Uterus (tissue), 4 donors: ENCODE data around the gene HOXA10. TPM values are rescaled to one million over a fixed set of nuclear protein-coding genes. Genes with fewer than 3 reads are reported as not detected.

Source experiments
- DNase-seq, 2 donors: peaks; one replicate each; pipeline ENCODE4 v3.0.0-alpha.2; 2019 to 2020
- H3K27ac ChIP-seq, 2 donors: fragments of 200-600 bp; sonication (generic); 1 replicate in 1 of 2; 2 replicates in 1 of 2; pipeline ENCODE4 v1.5.1; 2016 to 2018
- H3K27me3 ChIP-seq, 2 donors: fragments of 200-600 bp; sonication (generic); one replicate each; pipeline ENCODE4 v1.5.1; 2018 to 2019; ENCODE audit warnings: control low read depth in 1 of 2
- H3K36me3 ChIP-seq, 2 donors: fragments of 200-600 bp; sonication (generic); one replicate each; pipeline ENCODE4 v1.5.1; 2019; ENCODE audit warnings: control low read depth in 1 of 2
- H3K4me1 ChIP-seq, 2 donors: fragments of 200-600 bp; sonication (generic); one replicate each; pipeline ENCODE4 v1.5.1; 2018 to 2019; ENCODE audit warnings: control low read depth in 1 of 2
- H3K4me3 ChIP-seq, 2 donors: fragments of 200-600 bp; sonication (generic); 1 replicate in 1 of 2; 2 replicates in 1 of 2; pipeline ENCODE4 v1.5.1; 2018 to 2019; ENCODE audit warnings: mild to moderate bottlenecking in 1 of 2
- H3K9me3 ChIP-seq, 2 donors: fragments of 200-600 bp; sonication (generic); one replicate each; pipeline ENCODE4 v1.5.1; 2019; ENCODE audit warnings: control low read depth in 1 of 2
- POLR2A ChIP-seq, 2 donors: fragments of 450-650 bp; IDR thresholded peaks; one replicate each; pipeline ENCODE4 v1.6.1; 2016; ENCODE audit warnings: antibody characterized with exemption in 2 of 2, mild to moderate bottlenecking in 1 of 2, moderate library complexity in 1 of 2
- intact Hi-C: fragments of 100-400 bp; cut with DNase I; formaldehyde crosslinking; loops from one replicate; pipeline ENCODE4 v1.15.1; 2023; ENCODE audit warnings: low total_unique reads
- total RNA-seq, 4 donors: library from RNA; depleted of rRNA in 3 of 4; stranded (reverse); fragments of >200 nt in 3 of 4; gene quantifications; one replicate each; pipeline versions ENCODE4 v1.1.0 to v1.2.4, GENCODE V29; 2014 to 2023
- TF ChIP-seq, protein P1 (sequence below), 4 experiments: fragments of 200-600 bp in 2 of 4; fragments of 450-650 bp in 2 of 4; sonication (generic) in 2 of 4; IDR thresholded peaks; one replicate each; pipeline ENCODE4 v1.5.1; 2016 to 2019; ENCODE audit warnings: antibody characterized with exemption in 4 of 4, mild to moderate bottlenecking in 2 of 4, moderate library complexity in 1 of 4
- donor health status: DM: yes; HTN: yes; CAD: no.

Gene HOXA10
- total RNA-seq, 4 donors from 2014 or later = 50.0 to 114 (median 69.0) TPM

DNA sequence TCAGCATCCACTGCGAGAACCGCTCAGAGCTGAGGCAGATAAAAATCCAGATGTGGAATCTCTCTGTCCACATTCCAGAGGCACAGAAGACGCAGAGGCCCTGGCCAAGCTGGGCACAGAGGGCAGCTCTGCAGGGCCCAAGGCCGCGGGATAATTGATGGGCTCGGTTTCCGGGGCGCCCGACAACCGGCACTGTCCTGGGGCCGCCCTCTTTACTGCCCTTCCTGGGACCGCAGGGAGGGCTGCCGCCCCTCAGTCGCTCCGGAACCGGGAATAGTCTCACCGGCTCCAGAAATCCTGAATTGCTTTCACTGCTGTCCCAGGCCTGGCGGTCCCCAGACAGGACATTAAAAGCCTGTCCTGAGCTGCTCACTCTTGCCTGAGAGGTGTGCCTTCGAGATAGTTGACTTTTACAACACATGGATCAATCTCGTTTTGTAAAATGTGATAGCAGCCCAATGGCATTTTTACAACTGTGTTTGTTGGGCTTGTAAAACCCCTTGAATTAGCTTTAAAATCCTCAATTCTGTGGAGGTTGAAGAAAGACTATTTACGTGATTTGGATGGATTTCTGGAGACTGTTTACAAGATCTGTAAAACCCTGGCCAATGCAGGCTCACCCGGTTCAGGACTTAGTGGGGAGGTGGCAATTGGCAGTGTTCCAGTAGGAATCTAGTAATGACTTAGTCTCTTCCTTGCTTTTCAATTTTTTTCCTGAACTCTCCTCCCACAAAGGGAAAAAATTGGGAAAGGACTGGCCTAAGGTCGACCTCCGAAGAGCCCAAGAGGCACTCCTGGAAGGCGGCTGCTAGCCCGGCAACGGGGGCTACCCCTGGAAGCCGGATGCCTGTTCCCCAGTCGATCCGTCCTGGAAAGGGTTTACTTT lies 25.1 kb downstream of the HOXA10 start:
- intact Hi-C loops = loop anchor here (10.0 kb wide), 1 partner anchor 54 kb away; the partner anchor contains the start of gene HOXA1
- Histone ChIP-seq H3K27me3 (no peaks in the 10 kb centered on the region), H3K9me3 (no peaks in the 10 kb centered on the region), H3K36me3 (no peaks in the 10 kb centered on the region), H3K27ac (peak overlapping the region; percentile 96), H3K4me3 (peak overlapping the region; percentile 43 to 59), H3K4me1 (no peaks in the 10 kb centered on the region)
- TF ChIP-seq, protein P1, sequence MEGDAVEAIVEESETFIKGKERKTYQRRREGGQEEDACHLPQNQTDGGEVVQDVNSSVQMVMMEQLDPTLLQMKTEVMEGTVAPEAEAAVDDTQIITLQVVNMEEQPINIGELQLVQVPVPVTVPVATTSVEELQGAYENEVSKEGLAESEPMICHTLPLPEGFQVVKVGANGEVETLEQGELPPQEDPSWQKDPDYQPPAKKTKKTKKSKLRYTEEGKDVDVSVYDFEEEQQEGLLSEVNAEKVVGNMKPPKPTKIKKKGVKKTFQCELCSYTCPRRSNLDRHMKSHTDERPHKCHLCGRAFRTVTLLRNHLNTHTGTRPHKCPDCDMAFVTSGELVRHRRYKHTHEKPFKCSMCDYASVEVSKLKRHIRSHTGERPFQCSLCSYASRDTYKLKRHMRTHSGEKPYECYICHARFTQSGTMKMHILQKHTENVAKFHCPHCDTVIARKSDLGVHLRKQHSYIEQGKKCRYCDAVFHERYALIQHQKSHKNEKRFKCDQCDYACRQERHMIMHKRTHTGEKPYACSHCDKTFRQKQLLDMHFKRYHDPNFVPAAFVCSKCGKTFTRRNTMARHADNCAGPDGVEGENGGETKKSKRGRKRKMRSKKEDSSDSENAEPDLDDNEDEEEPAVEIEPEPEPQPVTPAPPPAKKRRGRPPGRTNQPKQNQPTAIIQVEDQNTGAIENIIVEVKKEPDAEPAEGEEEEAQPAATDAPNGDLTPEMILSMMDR (IDR thresholded peaks at IDR 0.05) = no peak
- no peak for TF ChIP-seq POLR2A (IDR thresholded peaks at IDR 0.05)
- peak in 1 of 2 donors; percentile 38 for DNase-seq

DNA sequence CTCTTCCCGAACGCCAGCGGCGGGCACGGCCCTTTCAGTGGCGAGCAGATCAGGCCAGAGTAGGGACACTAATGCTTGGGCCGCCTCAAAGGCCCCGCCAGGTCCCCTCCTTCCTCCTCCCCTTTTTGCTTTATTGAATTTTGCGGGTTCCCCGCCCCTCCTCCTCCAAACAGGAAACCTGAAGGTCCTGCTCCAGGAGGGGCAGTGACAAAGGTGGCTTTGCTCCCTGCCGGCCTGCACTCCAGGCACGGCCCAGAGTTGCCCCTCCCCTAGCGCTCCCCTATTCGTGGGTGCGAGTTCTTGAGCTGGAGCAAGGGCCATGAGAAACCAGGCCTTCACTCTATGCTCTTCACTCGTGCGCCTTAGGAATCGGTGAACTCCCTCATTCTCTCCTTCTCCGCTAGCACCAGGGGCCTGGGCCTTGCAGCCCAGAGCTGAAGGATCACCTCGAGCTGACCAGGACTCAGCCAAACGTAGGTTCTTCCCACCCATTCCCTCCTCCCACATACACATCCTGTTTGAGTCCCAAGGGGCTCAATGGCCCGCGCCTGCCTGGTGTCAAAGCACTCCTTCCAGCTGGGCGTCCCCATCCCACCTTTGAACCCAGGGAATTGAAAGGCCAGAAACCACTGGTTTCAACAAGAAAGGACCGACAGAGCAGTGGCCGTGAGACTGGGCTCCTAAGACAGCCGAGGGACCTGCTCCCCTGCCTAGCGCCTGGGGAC lies 25.9 kb downstream of the HOXA10 start:
- peak; percentile 31 to 37 for DNase-seq
- TF ChIP-seq, protein P1 (IDR thresholded peaks at IDR 0.05) = no peak
- intact Hi-C loops = loop anchor here (10.0 kb wide), 1 partner anchor 53 kb away; the partner anchor contains the start of gene HOXA1
- no peaks in the 10 kb centered on the region for H3K36me3 ChIP-seq
- peak overlapping the region; percentile 43 to 59 for H3K4me3 ChIP-seq
- no peaks in the 10 kb centered on the region for H3K4me1 ChIP-seq
- H3K27ac ChIP-seq = peak overlapping the region; percentile 96
- no peaks in the 10 kb centered on the region for H3K9me3 ChIP-seq
- H3K27me3 ChIP-seq = no peaks in the 10 kb centered on the region

DNA sequence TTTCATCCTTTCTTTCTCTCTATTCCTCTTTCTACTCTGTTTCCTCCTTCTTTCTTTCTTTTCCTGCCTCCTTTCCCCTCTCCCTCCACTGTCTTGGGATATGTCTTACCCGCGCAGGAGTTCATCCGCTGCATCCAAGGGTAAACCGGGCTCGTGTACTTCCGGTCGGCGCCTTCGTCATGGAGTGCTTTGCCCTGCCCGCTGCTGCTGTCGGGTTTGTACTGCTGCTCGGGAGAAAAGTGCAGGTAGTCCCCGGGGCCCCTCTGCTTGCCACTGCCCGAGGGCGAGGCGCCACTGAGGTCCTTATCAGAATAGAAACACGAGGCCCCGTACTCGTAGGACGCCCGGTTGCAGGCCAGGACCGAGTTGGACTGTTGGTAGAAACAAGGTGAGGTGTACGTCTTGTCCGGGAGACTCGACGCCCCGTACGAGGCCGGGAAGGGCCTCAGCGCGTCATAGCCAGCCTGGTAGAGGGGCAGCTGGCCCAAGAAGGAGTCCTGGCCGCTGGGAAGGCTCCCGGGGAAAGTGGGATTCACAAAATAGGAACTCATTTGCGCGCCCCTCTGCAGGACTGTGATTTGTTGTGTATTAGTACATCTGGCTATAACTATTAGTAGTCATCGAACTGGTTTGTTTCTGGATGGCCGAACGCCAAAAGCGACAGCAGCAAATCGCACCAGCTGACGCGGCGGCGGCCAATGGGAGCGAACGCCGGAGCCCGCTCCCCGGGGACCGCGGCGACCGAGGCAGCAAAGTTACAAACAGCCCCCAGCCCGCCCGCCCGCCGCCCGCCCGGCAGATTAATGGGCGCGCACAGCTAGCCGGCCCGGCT lies 26.7 kb downstream of the HOXA10 start, which contains the start of gene HOXA6:
Gene HOXA6, minus strand, starts transcription at position 576 of the 832 bp plus-strand sequence. Its CDS starts 25 bp downstream, at position 551.
- peak; percentile 57 for DNase-seq
- Histone ChIP-seq H3K36me3 (no peaks in the 10 kb centered on the region), H3K27ac (peak within 1 kb of the TSS; percentile 96), H3K27me3 (no peaks in the 10 kb centered on the region), H3K4me3 (peak within 1 kb of the TSS; percentile 43 to 59), H3K9me3 (no peaks in the 10 kb centered on the region), H3K4me1 (no peaks in the 10 kb centered on the region)
- intact Hi-C loops = loop anchor here (10.0 kb wide), 1 partner anchor 53 kb away; the partner anchor contains the start of gene HOXA1
- TF ChIP-seq, protein P1 (IDR thresholded peaks at IDR 0.05) = no peak
- no peak for TF ChIP-seq POLR2A (IDR thresholded peaks at IDR 0.05)

DNA sequence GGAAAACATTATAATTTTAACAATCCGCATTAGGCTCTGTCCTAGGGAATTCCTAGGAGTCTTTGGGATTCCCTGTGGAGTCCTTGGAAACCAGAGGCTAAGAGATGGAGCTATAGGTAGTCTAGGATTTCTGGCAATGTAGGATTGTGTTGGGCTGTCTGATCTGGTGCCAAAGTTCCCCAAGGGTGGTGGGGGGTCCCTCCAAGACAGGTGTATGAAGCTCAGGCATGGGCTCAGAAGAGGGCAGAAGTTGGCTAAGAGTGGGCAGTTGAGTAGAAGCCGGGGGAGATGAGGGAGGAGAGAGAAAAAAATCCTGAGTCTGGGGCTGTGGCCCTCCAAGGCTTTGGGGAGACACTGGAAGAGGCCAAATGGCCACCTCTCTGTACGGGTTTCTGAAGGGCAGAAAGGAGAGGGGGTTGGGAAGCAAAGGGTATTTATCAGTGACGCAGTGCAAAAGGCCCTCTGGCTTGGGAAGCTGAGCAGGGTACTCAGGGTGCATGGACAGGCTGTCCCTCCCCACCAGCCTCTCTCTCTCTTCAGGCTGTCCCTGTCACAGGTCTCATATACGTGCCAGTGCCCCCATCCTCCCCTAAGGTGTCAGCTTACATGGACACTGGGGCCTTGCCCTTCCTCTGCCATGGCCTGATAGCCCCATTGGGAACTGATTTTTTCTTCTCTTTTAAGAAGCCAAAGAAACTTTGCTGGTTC lies 27.5 kb downstream of the HOXA10 start:
- Histone ChIP-seq H3K4me3 (peak overlapping the region in 1 of 2 donors; percentile 59), H3K4me1 (no peaks in the 10 kb centered on the region), H3K36me3 (no peaks in the 10 kb centered on the region), H3K9me3 (no peaks in the 10 kb centered on the region), H3K27me3 (no peaks in the 10 kb centered on the region), H3K27ac (peak overlapping the region; percentile 96)
- TF ChIP-seq POLR2A (IDR thresholded peaks at IDR 0.05) = no peak
- TF ChIP-seq, protein P1 (IDR thresholded peaks at IDR 0.05) = no peak
- intact Hi-C loops = loop anchor here (10.0 kb wide), 1 partner anchor 52 kb away; the partner anchor contains the start of gene HOXA1
- DNase-seq = no peak
